Right atrium auricular region (tissue), 2 donors: ENCODE data around the gene OR11A1. TPM values are rescaled to one million over a fixed set of nuclear protein-coding genes. Genes with fewer than 3 reads are reported as not detected.

Experiments
- DNase-seq: peaks from one replicate; pipeline ENCODE4 v3.0.0-alpha.2; 2019; ENCODE audit warnings: low spot score
- H3K27ac ChIP-seq, 2 donors: fragments of 200-600 bp; sonication (generic); 1 replicate in 1 of 2; 2 replicates in 1 of 2; pipeline ENCODE4 v1.5.1; 2016 to 2019
- H3K27me3 ChIP-seq, 2 donors: fragments of 200-600 bp; sonication (generic); one replicate each; pipeline versions ENCODE4 v1.5.1 to v1.6.0; 2017 to 2019
- H3K36me3 ChIP-seq: fragments of 200-600 bp; sonication (generic); one replicate; pipeline ENCODE4 v1.5.1; 2016
- H3K4me1 ChIP-seq, 2 donors: fragments of 200-600 bp; sonication (generic); one replicate each; pipeline versions ENCODE4 v1.5.1 to v1.6.0; 2017 to 2019
- H3K4me3 ChIP-seq, 2 donors: fragments of 200-600 bp; sonication (generic); 1 replicate in 1 of 2; 2 replicates in 1 of 2; pipeline ENCODE4 v1.5.1; 2017 to 2019; ENCODE audit warnings: mild to moderate bottlenecking in 1 of 2, moderate library complexity in 1 of 2
- H3K9me3 ChIP-seq, 2 donors: fragments of 200-600 bp; sonication (generic); one replicate each; pipeline ENCODE4 v1.5.1; 2019
- CTCF ChIP-seq, 2 donors: fragments of 200-600 bp; sonication (generic); IDR thresholded peaks; one replicate each; pipeline ENCODE4 v1.5.1; 2019; ENCODE audit warnings: antibody characterized with exemption in 2 of 2
- total RNA-seq, 2 donors: library from RNA; depleted of rRNA; stranded (reverse); fragments of >200 nt; gene quantifications; one replicate each; pipeline ENCODE4 v1.1.0, GENCODE V29; 2016

Gene OR11A1
- total RNA-seq, 2 donors from 2014 or later, result not detected

GRCh38 chr6:29424168-29424567 lies 32.7 kb downstream of the OR11A1 start:
- TF ChIP-seq CTCF (IDR thresholded peaks at IDR 0.05), result no peak

GRCh38 chr6:29419516-29419915 lies 37.4 kb downstream of the OR11A1 start:
- no peak for TF ChIP-seq CTCF (IDR thresholded peaks at IDR 0.05)
- peaks cover 0 to 13% of the 10 kb centered on the region in 2 donors for H3K9me3 ChIP-seq
- no peaks in the 10 kb centered on the region for H3K4me1 ChIP-seq

More at GRCh38 chr6:29424168-29424567, 32.7 kb downstream of the OR11A1 start:
- Histone ChIP-seq H3K36me3 (no peaks in the 10 kb centered on the region), H3K9me3 (peaks cover 0 to 10% of the 10 kb centered on the region in 2 donors), H3K4me3 (no peak overlapping the region), H3K4me1 (no peaks in the 10 kb centered on the region), H3K27me3 (no peaks in the 10 kb centered on the region), H3K27ac (no peak overlapping the region)
- no peak for DNase-seq

GRCh38 chr6:29414588-29414987 lies 42.3 kb downstream of the OR11A1 start, which contains the start of gene OR12D1:
Gene OR12D1 (plus strand): TSS chr6:29414928.
- Histone ChIP-seq H3K27me3 (no peaks in the 10 kb centered on the region), H3K36me3 (no peaks in the 10 kb centered on the region), H3K4me1 (no peaks in the 10 kb centered on the region), H3K27ac (no peak within 1 kb of the TSS), H3K4me3 (no peak within 1 kb of the TSS), H3K9me3 (peaks cover 0 to 15% of the 10 kb centered on the region in 2 donors)
- TF ChIP-seq CTCF (IDR thresholded peaks at IDR 0.05), result no peak
- no peak for DNase-seq

More at GRCh38 chr6:29419516-29419915, 37.4 kb downstream of the OR11A1 start:
- no peaks in the 10 kb centered on the region for H3K36me3 ChIP-seq
- DNase-seq, result no peak
- no peak overlapping the region for H3K4me3 ChIP-seq
- H3K27ac ChIP-seq, result no peak overlapping the region
- no peaks in the 10 kb centered on the region for H3K27me3 ChIP-seq

GRCh38 chr6:29403801-29404200 lies 53.1 kb downstream of the OR11A1 start:
- Histone ChIP-seq H3K4me3 (no peak overlapping the region), H3K9me3 (no peaks in the 10 kb centered on the region), H3K36me3 (no peaks in the 10 kb centered on the region), H3K4me1 (no peaks in the 10 kb centered on the region), H3K27ac (no peak overlapping the region), H3K27me3 (no peaks in the 10 kb centered on the region)
- no peak for TF ChIP-seq CTCF (IDR thresholded peaks at IDR 0.05)
- no peak for DNase-seq

GRCh38 chr6:29399525-29399924 lies 57.3 kb downstream of the OR11A1 start:
- Histone ChIP-seq H3K36me3 (no peaks in the 10 kb centered on the region), H3K27me3 (no peaks in the 10 kb centered on the region), H3K27ac (no peak overlapping the region), H3K4me3 (no peak overlapping the region), H3K9me3 (no peaks in the 10 kb centered on the region), H3K4me1 (no peaks in the 10 kb centered on the region)
- TF ChIP-seq CTCF (IDR thresholded peaks at IDR 0.05), result no peak
- no peak for DNase-seq

- Histone ChIP-seq H3K27ac (no peak within 1 kb of the TSS), H3K4me1 (no peaks in the 10 kb centered on the region), H3K36me3 (no peaks in the 10 kb centered on the region), H3K27me3 (no peaks in the 10 kb centered on the region), H3K9me3 (no peaks in the 10 kb centered on the region), H3K4me3 (no peak within 1 kb of the TSS)
- no peak for TF ChIP-seq CTCF (IDR thresholded peaks at IDR 0.05)
- no peak for DNase-seq
Observed at GRCh38 chr6:29395331-29395730, 61.5 kb downstream of the OR11A1 start, which contains the start of gene OR12D2. Gene OR12D2 (plus strand): TSS chr6:29395631. CDS start chr6:29396700, 1,069 bp downstream.
